ENCODE data around the gene MDP1. TPM values are rescaled to one million over a fixed set of nuclear protein-coding genes. Genes with fewer than 3 reads are reported as not detected.
A peak's percentile ranks its signal among the peaks of the same experiment; 100 is the strongest.

The MDP1 gene
- total and polyA plus RNA-seq, 8 donors: 9.8 to 19.4 (median 12.4) TPM

GRCh38 chr14:24252289-24253124, 36.6 kb upstream of the MDP1 start:
- ATAC-seq: no peak
- no peak for TF ChIP-seq CTCF (IDR thresholded peaks at IDR 0.05)
- intact Hi-C loops (cut with DNase I): no loop called here

GRCh38 chr14:24251880-24252288, 36.0 kb upstream of the MDP1 start:
- Histone ChIP-seq H3K9me3 (no peaks in the 10 kb centered on the region), H3K27ac (no peak overlapping the region), H3K4me3 (no peak overlapping the region), H3K27me3 (no peaks in the 10 kb centered on the region), H3K36me3 (peaks cover 0 to 29% of the 10 kb centered on the region in 2 donors), H3K4me1 (peaks cover 0 to 9% of the 10 kb centered on the region in 2 donors)
- ATAC-seq (peak; percentile 79), DNase-seq (peak in 1 of 4 donors; percentile 28)
- intact Hi-C loops (cut with DNase I): no loop called here
- no peak for TF ChIP-seq CTCF (IDR thresholded peaks at IDR 0.05)

More at GRCh38 chr14:24252289-24253124, 36.6 kb upstream of the MDP1 start:
- Histone ChIP-seq H3K9me3 (no peaks in the 10 kb centered on the region), H3K27me3 (no peaks in the 10 kb centered on the region), H3K36me3 (peaks cover 0 to 29% of the 10 kb centered on the region in 2 donors), H3K4me1 (peaks cover 0 to 9% of the 10 kb centered on the region in 2 donors), H3K4me3 (no peak overlapping the region), H3K27ac (no peak overlapping the region)
- peak in 2 of 4 donors; percentile 29 to 53 for DNase-seq

GRCh38 chr14:24250354-24250753, 34.5 kb upstream of the MDP1 start:
- ATAC-seq: no peak
- intact Hi-C loops (cut with DNase I): no loop called here

GRCh38 chr14:24249230-24250021, 33.6 kb upstream of the MDP1 start:
- ATAC-seq (no peak), DNase-seq (no peak)
- no peak overlapping the region for H3K27ac ChIP-seq
- H3K9me3 ChIP-seq: no peaks in the 10 kb centered on the region
- peaks cover 0 to 15% of the 10 kb centered on the region in 2 donors for H3K36me3 ChIP-seq
- intact Hi-C loops (cut with DNase I): no loop called here
- no peak for TF ChIP-seq CTCF (IDR thresholded peaks at IDR 0.05)
- no peak overlapping the region for H3K4me3 ChIP-seq
- H3K27me3 ChIP-seq: no peaks in the 10 kb centered on the region
- H3K4me1 ChIP-seq: peaks cover 0 to 9% of the 10 kb centered on the region in 2 donors

More at GRCh38 chr14:24250354-24250753, 34.5 kb upstream of the MDP1 start:
- Histone ChIP-seq H3K4me1 (peaks cover 0 to 9% of the 10 kb centered on the region in 2 donors), H3K9me3 (no peaks in the 10 kb centered on the region), H3K36me3 (peaks cover 0 to 24% of the 10 kb centered on the region in 2 donors), H3K27ac (no peak overlapping the region), H3K27me3 (no peaks in the 10 kb centered on the region), H3K4me3 (no peak overlapping the region)
- TF ChIP-seq CTCF (IDR thresholded peaks at IDR 0.05): no peak
- no peak for DNase-seq

- Histone ChIP-seq H3K4me3 (no peak overlapping the region), H3K9me3 (no peaks in the 10 kb centered on the region), H3K4me1 (peaks cover 7 to 17% of the 10 kb centered on the region in 2 donors), H3K36me3 (peaks cover 0 to 8% of the 10 kb centered on the region in 2 donors), H3K27me3 (no peaks in the 10 kb centered on the region), H3K27ac (no peak overlapping the region)
- DNase-seq (no peak), ATAC-seq (no peak)
- intact Hi-C loops (cut with DNase I): no loop called here
- TF ChIP-seq CTCF (IDR thresholded peaks at IDR 0.05): no peak
Observed at GRCh38 chr14:24247422-24247821, 31.6 kb upstream of the MDP1 start.
